Measurements from ENCODE around the gene TCF23.

GRCh38 chr2:27202854-27203253 is 54.0 kb downstream of the TCF23 start:
- TF ChIP-seq, protein P1, sequence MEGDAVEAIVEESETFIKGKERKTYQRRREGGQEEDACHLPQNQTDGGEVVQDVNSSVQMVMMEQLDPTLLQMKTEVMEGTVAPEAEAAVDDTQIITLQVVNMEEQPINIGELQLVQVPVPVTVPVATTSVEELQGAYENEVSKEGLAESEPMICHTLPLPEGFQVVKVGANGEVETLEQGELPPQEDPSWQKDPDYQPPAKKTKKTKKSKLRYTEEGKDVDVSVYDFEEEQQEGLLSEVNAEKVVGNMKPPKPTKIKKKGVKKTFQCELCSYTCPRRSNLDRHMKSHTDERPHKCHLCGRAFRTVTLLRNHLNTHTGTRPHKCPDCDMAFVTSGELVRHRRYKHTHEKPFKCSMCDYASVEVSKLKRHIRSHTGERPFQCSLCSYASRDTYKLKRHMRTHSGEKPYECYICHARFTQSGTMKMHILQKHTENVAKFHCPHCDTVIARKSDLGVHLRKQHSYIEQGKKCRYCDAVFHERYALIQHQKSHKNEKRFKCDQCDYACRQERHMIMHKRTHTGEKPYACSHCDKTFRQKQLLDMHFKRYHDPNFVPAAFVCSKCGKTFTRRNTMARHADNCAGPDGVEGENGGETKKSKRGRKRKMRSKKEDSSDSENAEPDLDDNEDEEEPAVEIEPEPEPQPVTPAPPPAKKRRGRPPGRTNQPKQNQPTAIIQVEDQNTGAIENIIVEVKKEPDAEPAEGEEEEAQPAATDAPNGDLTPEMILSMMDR (conservative IDR thresholded peaks at IDR 0.05; ENCODE audit: low read length) = no peak
- TF ChIP-seq EZH2phosphoT487 (IDR thresholded peaks at IDR 0.05; ENCODE audit: borderline replicate concordance) = no peak

All from Loucy (cell line).